NCI-H82 treated with DMSO at 0.1 percent for 48 hours (cell line): ENCODE results near the gene ACOT7.

Experiments used
- DNase-seq: peaks from one replicate; lab custom pipeline; 2025; ENCODE audit not compliant: unreplicated experiment; lab: John Stamatoyannopoulos, UW

The ACOT7 gene

DNA sequence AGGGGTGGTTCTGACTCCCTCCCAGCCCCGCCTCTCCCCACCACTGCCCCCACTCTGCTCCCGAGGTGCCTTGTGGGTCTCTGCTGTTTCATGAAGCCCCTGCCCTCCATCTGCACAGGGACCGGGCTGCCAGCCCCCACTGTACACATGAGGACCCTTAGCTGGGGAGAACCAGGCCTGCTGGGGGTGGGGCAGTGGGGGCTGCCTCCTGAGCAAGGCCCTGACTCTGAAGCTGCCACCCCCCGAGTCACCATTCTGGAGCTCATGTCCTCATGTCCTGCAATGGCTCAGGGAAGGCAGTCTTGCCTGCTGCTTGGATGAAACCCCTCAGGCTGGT lies 141.2 kb downstream of the ACOT7 start:
- DNase-seq, result no peak

GRCh38 chr1:6251681-6252373 lies 141.7 kb downstream of the ACOT7 start:
- DNase-seq, result no peak

- DNase-seq, result no peak
Observed at GRCh38 chr1:6251233-6251632, 142.3 kb downstream of the ACOT7 start.

- no peak for DNase-seq
Observed at GRCh38 chr1:6249739-6250689, 143.6 kb downstream of the ACOT7 start.

DNA sequence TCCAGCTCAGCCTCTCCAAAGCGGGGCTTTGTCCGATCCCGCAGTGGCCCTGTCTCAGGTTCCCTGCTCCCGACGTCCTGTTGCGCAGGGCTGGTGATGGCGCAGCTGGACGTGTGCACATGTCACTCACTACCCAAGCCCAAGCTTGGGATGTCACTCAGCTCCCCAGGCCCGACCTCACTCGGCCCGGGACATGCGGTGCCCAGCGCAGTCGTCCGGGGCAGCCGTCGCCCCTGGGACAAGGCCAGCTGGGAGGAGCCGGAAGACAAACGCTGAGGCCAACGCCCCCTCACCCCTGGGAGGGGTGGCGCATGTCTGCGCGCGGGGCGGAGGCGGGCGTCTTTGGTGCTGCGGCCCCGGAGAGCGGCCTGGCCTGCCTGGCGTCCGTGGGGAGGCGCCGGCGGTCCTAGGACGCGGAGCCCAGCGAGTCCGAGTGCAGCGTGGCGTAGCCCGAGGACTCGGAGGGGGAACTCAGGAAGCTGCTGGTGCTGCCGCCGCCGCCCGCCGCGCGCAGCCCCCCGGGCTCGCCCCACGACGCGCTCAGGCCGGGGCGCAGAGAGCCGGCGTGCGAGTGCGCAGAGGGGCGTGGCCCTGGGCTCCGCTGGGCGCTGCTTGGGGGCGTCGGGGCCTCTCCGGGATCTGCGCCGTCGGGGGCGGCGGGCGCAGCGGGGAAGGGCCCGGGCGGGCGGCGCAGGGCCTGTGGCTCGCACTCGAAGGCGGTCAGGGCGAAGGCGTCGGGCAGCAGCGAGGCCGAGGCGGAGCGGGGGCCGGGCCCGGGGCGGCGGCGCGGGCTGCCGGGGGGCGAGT lies 144.4 kb downstream of the ACOT7 start:
- no peak for DNase-seq

DNA sequence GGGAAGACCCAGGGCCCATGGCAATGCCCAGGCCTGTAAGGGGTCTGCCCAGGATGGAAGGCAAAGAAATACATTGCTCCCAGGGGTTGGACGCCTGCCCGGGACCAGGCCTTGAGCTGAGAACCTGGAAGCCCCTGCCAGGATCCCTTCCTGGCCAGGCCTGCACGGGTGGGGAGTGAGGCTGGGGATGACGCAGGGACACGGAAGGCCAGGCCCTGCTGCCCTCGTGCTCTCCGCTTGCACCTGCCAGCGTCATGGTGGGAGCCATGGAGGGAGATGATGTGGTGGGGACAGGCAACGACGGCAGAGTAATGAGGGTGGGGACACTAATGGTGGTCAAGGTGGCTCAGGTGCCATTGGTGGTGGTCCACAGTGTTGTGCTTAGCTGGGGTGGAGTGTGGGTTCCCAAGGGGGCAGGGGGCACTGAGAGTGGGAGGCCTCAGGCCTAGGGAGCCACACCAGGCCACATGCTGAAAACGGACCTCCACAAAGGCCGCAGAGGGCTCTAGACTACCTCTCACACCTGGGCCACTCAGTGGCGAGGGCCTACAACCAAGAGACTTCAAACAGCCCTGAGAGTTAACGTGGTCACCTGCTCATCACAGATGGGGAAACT lies 145.3 kb downstream of the ACOT7 start:
- no peak for DNase-seq

GRCh38 chr1:6247651-6248050 lies 145.9 kb downstream of the ACOT7 start:
- no peak for DNase-seq

GRCh38 chr1:6246497-6247467 lies 146.8 kb downstream of the ACOT7 start:
- peak; percentile 81 for DNase-seq

GRCh38 chr1:6245869-6246496 lies 147.6 kb downstream of the ACOT7 start:
- peak; percentile 62 for DNase-seq

- DNase-seq, result peak; percentile 40
Observed at GRCh38 chr1:6245086-6245868, 148.3 kb downstream of the ACOT7 start.

DNA sequence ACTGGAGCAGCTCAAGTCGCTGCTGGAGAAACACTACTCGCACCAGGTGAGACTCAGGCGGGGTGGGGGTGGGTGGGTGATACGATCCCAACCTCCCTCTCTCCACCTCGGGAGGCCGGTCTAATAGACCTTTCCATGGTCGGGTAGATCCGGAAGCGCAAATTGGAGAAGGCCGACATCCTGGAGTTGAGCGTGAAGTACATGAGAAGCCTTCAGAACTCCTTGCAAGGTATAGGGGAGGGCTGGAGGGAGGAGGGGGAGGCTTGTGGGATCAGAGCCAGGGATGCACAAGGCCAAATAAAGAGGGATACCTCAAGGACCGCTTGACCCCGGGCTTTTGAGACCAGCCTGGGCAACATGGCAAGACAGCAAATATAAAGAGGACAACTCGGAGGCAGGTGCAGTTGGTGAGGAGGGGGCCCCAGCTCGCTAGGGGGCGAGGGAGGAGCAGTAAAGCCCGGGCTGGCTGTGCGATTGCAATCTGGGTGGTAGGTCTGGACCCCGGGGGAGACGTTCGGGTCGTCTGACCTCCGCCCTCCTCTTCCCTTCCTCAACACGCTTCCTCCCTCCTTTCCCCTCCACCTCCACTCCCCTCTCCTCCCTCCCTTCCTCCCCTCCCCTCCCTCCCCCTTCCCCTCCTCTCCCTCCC lies 149.0 kb downstream of the ACOT7 start:
- no peak for DNase-seq

GRCh38 chr1:6243993-6244392 lies 149.6 kb downstream of the ACOT7 start, which contains the start of gene HES3:
HES3 (plus strand) TSS chr1:6244179; CDS start chr1:6244366, 187 bp downstream.
- no peak for DNase-seq

DNA sequence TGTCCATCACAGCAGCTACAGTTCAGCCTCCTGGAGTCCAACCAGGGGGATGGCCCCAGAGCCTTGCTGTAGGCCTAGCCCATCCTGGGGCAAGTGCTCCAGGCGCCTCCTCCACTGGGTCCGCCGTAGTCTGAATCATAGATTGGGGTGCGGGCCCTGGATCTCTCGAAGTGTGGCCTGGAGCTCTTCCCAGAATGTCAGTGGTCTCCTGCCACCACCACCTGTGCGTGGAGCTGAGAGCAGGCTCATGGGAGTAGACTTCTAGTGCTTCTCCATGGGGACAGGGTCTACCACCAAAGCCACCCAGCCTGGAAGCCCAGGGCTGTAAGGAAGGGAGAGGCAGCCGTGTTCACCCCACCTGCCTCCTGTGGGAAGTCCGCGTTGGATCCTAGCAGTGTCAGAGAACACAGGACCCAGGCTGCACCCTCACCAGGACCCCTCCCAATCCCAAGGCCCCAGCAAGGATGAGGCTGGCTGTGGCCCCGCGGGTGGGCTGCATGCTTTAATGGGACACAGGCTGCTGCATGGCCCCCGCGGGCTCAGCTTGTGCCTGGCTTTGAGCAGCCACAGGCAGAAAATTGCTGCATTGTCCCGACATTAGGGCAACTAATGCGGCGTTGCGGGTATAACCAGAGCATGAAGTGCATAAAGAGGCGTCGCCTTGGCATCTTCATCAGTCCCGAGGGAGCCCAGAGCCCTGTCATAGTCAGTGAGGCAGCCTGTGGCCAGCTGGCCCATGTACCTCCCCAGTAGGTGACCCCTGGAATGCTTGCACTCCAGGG lies 150.3 kb downstream of the ACOT7 start:
- no peak for DNase-seq

GRCh38 chr1:6241887-6242740 lies 151.5 kb downstream of the ACOT7 start:
- no peak for DNase-seq

- no peak for DNase-seq
Observed at GRCh38 chr1:6241107-6241886, 152.3 kb downstream of the ACOT7 start.
